Peyer's patch (tissue), 4 donors: ENCODE results near the gene CFAP99.

Experiments
- CTCF ChIP-seq, 6 experiments: fragments of 450-650 bp in 4 of 6; fragments of 200-600 bp in 2 of 6; sonication (generic) in 1 of 6; IDR thresholded peaks; one replicate each; pipeline ENCODE4 v1.5.1; 2017 to 2019; ENCODE audit warnings: antibody characterized with exemption in 6 of 6, mild to moderate bottlenecking in 3 of 6, moderate library complexity in 1 of 6
- POLR2A ChIP-seq, 2 donors: fragments of 450-650 bp; IDR thresholded peaks; one replicate each; pipeline ENCODE4 v1.5.1; 2017; ENCODE audit warnings: antibody characterized with exemption in 2 of 2, mild to moderate bottlenecking in 2 of 2, moderate library complexity in 2 of 2

GRCh38 chr4:2432991-2433530, 14.3 kb downstream of the CFAP99 start:
- TF ChIP-seq CTCF (IDR thresholded peaks at IDR 0.05) = no peak
- no peak for TF ChIP-seq POLR2A (IDR thresholded peaks at IDR 0.05)
